ENCODE measurements around the gene RAET1G.
"Not testable (repeated sequence)": the region's sequence is repeated elsewhere in the genome, so short reads cannot be mapped to it uniquely, and the experiment has no call there.

RAET1G gene

GRCh38 chr6:149910721-149911151 lies 12.2 kb downstream of the RAET1G start:
- DNase-seq: no peak

- DNase-seq: no peak
These were observed 13.0 kb downstream of the RAET1G start for GRCh38 chr6:149909701-149910470.

GRCh38 chr6:149908480-149908879 lies 14.4 kb downstream of the RAET1G start:
- DNase-seq: not testable (repeated sequence)

GRCh38 chr6:149907317-149907716 lies 15.6 kb downstream of the RAET1G start:
- no peak for DNase-seq

GRCh38 chr6:149906405-149906804 lies 16.5 kb downstream of the RAET1G start:
- no peak for DNase-seq

GRCh38 chr6:149905911-149906371 lies 17.0 kb downstream of the RAET1G start:
- no peak for DNase-seq

GRCh38 chr6:149905371-149905910 lies 17.5 kb downstream of the RAET1G start:
- no peak for DNase-seq

- no peak for DNase-seq
These were observed 18.1 kb downstream of the RAET1G start for GRCh38 chr6:149904661-149905370.

GRCh38 chr6:149903938-149904611 lies 18.8 kb downstream of the RAET1G start:
- DNase-seq: no peak

- DNase-seq: no peak
These were observed 21.3 kb downstream of the RAET1G start for GRCh38 chr6:149901444-149902140.

- no peak for DNase-seq
These were observed 22.1 kb downstream of the RAET1G start for GRCh38 chr6:149900620-149901443.

- no peak for DNase-seq
These were observed 22.8 kb downstream of the RAET1G start for GRCh38 chr6:149899926-149900619.

- no peak for DNase-seq
These were observed 23.4 kb downstream of the RAET1G start for GRCh38 chr6:149899486-149899885.

- no peak for DNase-seq
These were observed 24.0 kb downstream of the RAET1G start for GRCh38 chr6:149898966-149899365.

GRCh38 chr6:149897855-149898744 lies 24.8 kb downstream of the RAET1G start, which contains the start of gene RAET1E:
Gene RAET1E, minus strand, starts transcription at chr6:149898113. Its CDS starts 7,212 bp downstream, at chr6:149890901.
- no peak for DNase-seq

GRCh38 chr6:149897015-149897697 lies 25.8 kb downstream of the RAET1G start:
- no peak for DNase-seq

GRCh38 chr6:149896491-149896890 lies 26.4 kb downstream of the RAET1G start:
- DNase-seq: no peak

GRCh38 chr6:149895833-149896271 lies 27.1 kb downstream of the RAET1G start:
- no peak for DNase-seq

- no peak for DNase-seq
These were observed 27.8 kb downstream of the RAET1G start for GRCh38 chr6:149895048-149895590.

All from T-helper 9 cell (primary cell).